Spinal cord (tissue), 10 donors: Measurements from ENCODE around the gene KCNC4. TPM values are rescaled to one million over a fixed set of nuclear protein-coding genes. Genes with fewer than 3 reads are reported as not detected.

Source experiments
- DNase-seq, 6 donors: peaks; one replicate each; pipeline versions ENCODE4 v3.0.0 to v3.0.0-alpha.2; 2013 to 2015; ENCODE audit warnings: low spot score in 6 of 6, low read depth in 4 of 6
- H3K27ac ChIP-seq: one replicate; pipeline ENCODE4 v1.5.1; 2013; ENCODE audit warnings: low read depth, low read length, control low read depth
- H3K27me3 ChIP-seq: one replicate; pipeline ENCODE4 v1.6.1; 2013; ENCODE audit warnings: low read length; ENCODE audit not compliant: control insufficient read depth, insufficient read depth
- H3K36me3 ChIP-seq: one replicate; pipeline ENCODE4 v1.6.1; 2013; ENCODE audit warnings: low read length; ENCODE audit not compliant: control insufficient read depth, insufficient read depth
- H3K4me1 ChIP-seq: one replicate; pipeline ENCODE4 v1.6.1; 2013; ENCODE audit warnings: low read length; ENCODE audit not compliant: control insufficient read depth, insufficient read depth
- H3K4me3 ChIP-seq: one replicate; pipeline ENCODE4 v1.5.1; 2013; ENCODE audit warnings: low read depth, low read length, control low read depth
- H3K9me3 ChIP-seq: one replicate; pipeline ENCODE4 v1.6.1; 2013; ENCODE audit warnings: low read length; ENCODE audit not compliant: control insufficient read depth, insufficient read depth
- WGBS: methylation state at CpG from one replicate; pipeline ENCODE4 v1.1.5; 2013; ENCODE audit warnings: missing lambda C conversion rate; ENCODE audit not compliant: insufficient coverage; 5-methylcytosine and 5-hydroxymethylcytosine counted together
- polyA plus RNA-seq, 2 donors: library from polyadenylated mRNA; unstranded; fragments of 120-200 nt; gene quantifications; one replicate each; pipeline ENCODE4 v1.2.1, GENCODE V29; 2013; ENCODE audit not compliant: insufficient read length in 2 of 2
- small RNA-seq: library from RNA; depleted of rRNA; stranded (forward); fragments of <200 nt; gene quantifications from one replicate; pipeline ENCODE3, GENCODE V24; 2014; ENCODE audit warnings: low replicate concordance
- total RNA-seq, 2 donors: library from RNA; depleted of rRNA in 1 of 2; stranded (reverse); fragments of 120-200 nt in 1 of 2; fragments of >200 nt in 1 of 2; gene quantifications; one replicate each; pipeline versions ENCODE4 v1.2.3 to v1.2.4, GENCODE V29; 2013 to 2014
- donor health status: healthy.

The KCNC4 gene
- total and polyA plus RNA-seq, 4 donors = 9.1 to 58.6 (median 36.5) TPM

GRCh38 chr1:110258734-110259133 is 48.6 kb downstream of the KCNC4 start:
- no peak overlapping the region for H3K27ac ChIP-seq
- peaks cover 26% of the 10 kb centered on the region for H3K4me1 ChIP-seq
- H3K27me3 ChIP-seq = no peaks in the 10 kb centered on the region
- H3K9me3 ChIP-seq = no peaks in the 10 kb centered on the region
- H3K4me3 ChIP-seq = no peak overlapping the region
- WGBS = 33% methylated on average over 1 of the region's 2 CpGs
- no peaks in the 10 kb centered on the region for H3K36me3 ChIP-seq
- peak in 2 of 6 donors; percentile 60 to 66 for DNase-seq

GRCh38 chr1:110259770-110260169 is 49.7 kb downstream of the KCNC4 start:
- WGBS = 77% methylated on average over 2 of the region's 2 CpGs
- Histone ChIP-seq H3K4me1 (peaks cover 18% of the 10 kb centered on the region), H3K36me3 (no peaks in the 10 kb centered on the region), H3K9me3 (no peaks in the 10 kb centered on the region), H3K27ac (no peak overlapping the region), H3K27me3 (no peaks in the 10 kb centered on the region), H3K4me3 (no peak overlapping the region)
- DNase-seq = no peak

Small RNA genes lying within 50 kb of the gene (small RNA-seq; reads per million reads assigned to genes)
- not detected for gene AL137790.1

Other genes with a start within 250 kb of the KCNC4 start
- 10 to 100 TPM; 64.4 to 84.9 TPM for gene AHCYL1, start 225.5 kb upstream of the KCNC4 start, total RNA-seq
- 100 to 1,000 TPM; 112 to 136 TPM for gene AHCYL1, start 225.5 kb upstream of the KCNC4 start, polyA plus RNA-seq
- 10 to 100 TPM; 63.3 to 67.6 TPM for gene STRIP1, start 175.7 kb upstream of the KCNC4 start, total RNA-seq
- gene STRIP1, start 175.7 kb upstream of the KCNC4 start, polyA plus RNA-seq = 10 to 100 TPM; 74.3 to 85.8 TPM
- gene ALX3, start 139.6 kb upstream of the KCNC4 start, total RNA-seq = 1 to 10 TPM in 1 of 2 donors, not detected in 1; 1.8 TPM
- not detected for gene ALX3, start 139.6 kb upstream of the KCNC4 start, polyA plus RNA-seq
- under 1 TPM in 1 of 2 donors, not detected in 1; 0.50 TPM for gene UBL4B, start 97.9 kb upstream of the KCNC4 start, total RNA-seq
- gene UBL4B, start 97.9 kb upstream of the KCNC4 start, polyA plus RNA-seq = not detected
- 10 to 100 TPM in 1 of 2 donors, 1 to 10 TPM in 1; 2.6 to 10.4 TPM for gene SLC6A17, start 59.8 kb upstream of the KCNC4 start, total RNA-seq
- 10 to 100 TPM; 16.6 to 18.9 TPM for gene SLC6A17, start 59.8 kb upstream of the KCNC4 start, polyA plus RNA-seq
- 10 to 100 TPM; 29.4 to 33.2 TPM for gene RBM15, start 129.1 kb downstream of the KCNC4 start, total RNA-seq
- gene RBM15, start 129.1 kb downstream of the KCNC4 start, polyA plus RNA-seq = 1 to 10 TPM; 5.5 to 8.0 TPM
- gene SLC16A4, start 180.7 kb downstream of the KCNC4 start, total RNA-seq = 10 to 100 TPM; 24.1 to 27.5 TPM
- 1 to 10 TPM; 7.7 to 9.4 TPM for gene SLC16A4, start 180.7 kb downstream of the KCNC4 start, polyA plus RNA-seq
- gene LAMTOR5, start 197.4 kb downstream of the KCNC4 start, total RNA-seq = 100 to 1,000 TPM in 1 of 2 donors, 10 to 100 TPM in 1; 39.6 to 128 TPM
- gene LAMTOR5, start 197.4 kb downstream of the KCNC4 start, polyA plus RNA-seq = 100 to 1,000 TPM; 143 to 151 TPM
- gene PROK1, start 240.8 kb downstream of the KCNC4 start, total RNA-seq = under 1 TPM; 0.17 to 0.30 TPM
- 1 to 10 TPM in 1 of 2 donors, under 1 TPM in 1; 0.59 to 1.0 TPM for gene PROK1, start 240.8 kb downstream of the KCNC4 start, polyA plus RNA-seq